Measurements from ENCODE around the gene RAMACL.
"Not testable (repeated sequence)": the region's sequence is repeated elsewhere in the genome, so short reads cannot be mapped to it uniquely, and the experiment has no call there.

Gene RAMACL

DNA sequence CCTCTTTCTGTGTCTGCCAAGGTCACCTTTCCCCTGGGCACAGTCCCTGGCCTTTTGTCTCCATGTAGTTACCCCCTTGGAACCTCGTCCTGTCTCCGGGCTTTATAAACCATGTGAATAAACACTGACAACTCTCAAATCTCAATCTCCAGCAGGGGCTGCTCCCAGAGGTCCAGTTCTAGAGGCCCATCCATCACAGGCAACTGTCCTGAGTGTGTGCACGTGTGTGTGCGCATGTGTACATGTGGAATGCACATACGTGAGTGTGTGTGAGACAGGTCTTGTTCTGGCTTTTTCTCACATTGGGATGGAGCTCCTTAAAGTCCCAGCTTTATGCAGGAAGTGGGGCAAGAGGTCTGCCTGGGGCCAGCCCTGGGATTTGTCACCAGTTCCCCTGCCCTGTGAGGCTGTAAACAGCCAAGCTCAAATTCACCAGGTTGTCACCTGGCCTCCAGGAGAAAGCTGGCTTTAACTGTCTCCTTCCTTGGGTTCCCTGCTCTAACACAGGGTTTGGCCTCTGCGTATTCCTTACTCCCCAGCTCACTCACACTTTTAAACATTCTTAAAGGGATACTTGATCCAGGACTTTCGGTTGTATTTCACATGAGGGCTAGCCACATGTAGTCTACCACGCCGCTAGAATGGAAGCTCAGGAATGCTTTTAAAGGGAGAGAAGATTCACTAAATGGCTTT lies 42.7 kb downstream of the RAMACL start:
- H3K27ac ChIP-seq (ENCODE audit: low read length), result no peak overlapping the region
- no peaks in the 10 kb centered on the region for H3K9me3 ChIP-seq (ENCODE audit: control insufficient read depth, low read depth, low read length)
- no peak overlapping the region for H3K4me3 ChIP-seq (ENCODE audit: low read length)
- H3K9ac ChIP-seq (ENCODE audit: low read length), result no peak overlapping the region
- no peaks in the 10 kb centered on the region for H3K36me3 ChIP-seq (ENCODE audit: control insufficient read depth, low read depth, low read length)
- H3K4me1 ChIP-seq (ENCODE audit: control insufficient read depth, low read depth, low read length), result peaks cover 20% of the 10 kb centered on the region
- H3K27me3 ChIP-seq (ENCODE audit: control insufficient read depth, insufficient read depth, low read length), result no peaks in the 10 kb centered on the region

GRCh38 chr6:166542580-166542912 lies 43.9 kb downstream of the RAMACL start:
- H3K27me3 ChIP-seq (ENCODE audit: control insufficient read depth, insufficient read depth, low read length), result no peaks in the 10 kb centered on the region
- no peaks in the 10 kb centered on the region for H3K9me3 ChIP-seq (ENCODE audit: control insufficient read depth, low read depth, low read length)
- H3K27ac ChIP-seq (ENCODE audit: low read length), result no peak overlapping the region
- H3K4me3 ChIP-seq (ENCODE audit: low read length), result no peak overlapping the region
- H3K9ac ChIP-seq (ENCODE audit: low read length), result no peak overlapping the region
- H3K36me3 ChIP-seq (ENCODE audit: control insufficient read depth, low read depth, low read length), result no peaks in the 10 kb centered on the region
- peaks cover 20% of the 10 kb centered on the region for H3K4me1 ChIP-seq (ENCODE audit: control insufficient read depth, low read depth, low read length)

- H3K27me3 ChIP-seq (ENCODE audit: control insufficient read depth, insufficient read depth, low read length), result no peaks in the 10 kb centered on the region
- H3K4me3 ChIP-seq (ENCODE audit: low read length), result no peak overlapping the region
- H3K27ac ChIP-seq (ENCODE audit: low read length), result no peak overlapping the region
- H3K9me3 ChIP-seq (ENCODE audit: control insufficient read depth, low read depth, low read length), result no peaks in the 10 kb centered on the region
- no peaks in the 10 kb centered on the region for H3K36me3 ChIP-seq (ENCODE audit: control insufficient read depth, low read depth, low read length)
- peaks cover 20% of the 10 kb centered on the region for H3K4me1 ChIP-seq (ENCODE audit: control insufficient read depth, low read depth, low read length)
- H3K9ac ChIP-seq (ENCODE audit: low read length), result no peak overlapping the region
These were observed 44.5 kb downstream of the RAMACL start for GRCh38 chr6:166541876-166542579.

DNA sequence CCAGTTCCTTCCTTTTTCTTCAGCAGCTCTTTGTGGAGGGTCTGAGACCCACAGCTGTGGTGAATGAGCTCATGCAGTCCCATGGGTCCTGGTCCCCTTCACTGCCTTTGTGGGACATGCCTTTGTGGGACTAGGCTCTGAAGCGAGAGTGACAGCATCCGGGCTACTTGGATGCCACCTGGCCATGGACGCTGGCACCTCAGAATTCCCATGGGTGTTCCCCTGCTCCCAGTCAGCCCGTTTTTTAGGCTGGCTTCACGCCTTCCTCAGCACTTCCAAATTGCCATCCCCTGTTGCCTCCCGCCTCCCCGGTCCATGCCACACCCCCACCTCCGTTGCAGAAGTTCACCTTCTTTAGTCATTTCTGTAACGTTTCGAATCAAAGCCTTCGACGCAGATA lies 45.1 kb downstream of the RAMACL start:
- H3K4me3 ChIP-seq (ENCODE audit: low read length), result no peak overlapping the region
- no peaks in the 10 kb centered on the region for H3K27me3 ChIP-seq (ENCODE audit: control insufficient read depth, insufficient read depth, low read length)
- H3K36me3 ChIP-seq (ENCODE audit: control insufficient read depth, low read depth, low read length), result no peaks in the 10 kb centered on the region
- peaks cover 20% of the 10 kb centered on the region for H3K4me1 ChIP-seq (ENCODE audit: control insufficient read depth, low read depth, low read length)
- no peak overlapping the region for H3K9ac ChIP-seq (ENCODE audit: low read length)
- no peak overlapping the region for H3K27ac ChIP-seq (ENCODE audit: low read length)
- H3K9me3 ChIP-seq (ENCODE audit: control insufficient read depth, low read depth, low read length), result no peaks in the 10 kb centered on the region

- Histone ChIP-seq H3K4me1 (ENCODE audit: control insufficient read depth, low read depth, low read length) (peaks cover 20% of the 10 kb centered on the region), H3K27me3 (ENCODE audit: control insufficient read depth, insufficient read depth, low read length) (no peaks in the 10 kb centered on the region), H3K4me3 (ENCODE audit: low read length) (no peak overlapping the region), H3K27ac (ENCODE audit: low read length) (no peak overlapping the region), H3K9ac (ENCODE audit: low read length) (no peak overlapping the region), H3K36me3 (ENCODE audit: control insufficient read depth, low read depth, low read length) (no peaks in the 10 kb centered on the region), H3K9me3 (ENCODE audit: control insufficient read depth, low read depth, low read length) (no peaks in the 10 kb centered on the region)
These were observed 45.7 kb downstream of the RAMACL start for GRCh38 chr6:166540631-166541331.

- Histone ChIP-seq H3K27ac (ENCODE audit: low read length) (no peak overlapping the region), H3K27me3 (ENCODE audit: control insufficient read depth, insufficient read depth, low read length) (no peaks in the 10 kb centered on the region), H3K36me3 (ENCODE audit: control insufficient read depth, low read depth, low read length) (no peaks in the 10 kb centered on the region)
These were observed 46.9 kb downstream of the RAMACL start for GRCh38 chr6:166539543-166539942.

DNA sequence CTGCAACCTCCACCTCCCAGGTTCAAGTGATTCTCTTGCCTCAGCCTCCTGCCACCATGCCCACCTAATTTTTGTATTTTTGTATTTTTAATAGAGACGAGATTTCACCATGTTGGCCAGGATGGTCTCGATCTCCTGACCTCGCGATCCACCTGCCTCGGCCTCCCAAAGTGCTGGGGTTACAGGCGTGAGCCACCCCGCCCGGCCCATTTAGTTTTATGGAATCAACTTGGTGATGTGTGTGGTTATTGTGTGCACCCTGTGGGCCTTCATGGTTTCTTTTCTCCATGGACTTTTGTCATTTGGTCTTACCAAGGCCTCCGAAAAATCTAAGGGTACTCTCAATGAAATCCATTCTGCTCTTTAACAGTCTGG lies 47.5 kb downstream of the RAMACL start:
- H3K4me3 ChIP-seq (ENCODE audit: low read length); H3K27ac ChIP-seq (ENCODE audit: low read length); H3K36me3 ChIP-seq (ENCODE audit: control insufficient read depth, low read depth, low read length); H3K9ac ChIP-seq (ENCODE audit: low read length); H3K9me3 ChIP-seq (ENCODE audit: control insufficient read depth, low read depth, low read length); H3K27me3 ChIP-seq (ENCODE audit: control insufficient read depth, insufficient read depth, low read length): not testable (repeated sequence)
- peaks cover 20% of the 10 kb centered on the region for H3K4me1 ChIP-seq (ENCODE audit: control insufficient read depth, low read depth, low read length)

More at GRCh38 chr6:166539543-166539942, 46.9 kb downstream of the RAMACL start:
- Histone ChIP-seq H3K4me1 (ENCODE audit: control insufficient read depth, low read depth, low read length) (peaks cover 20% of the 10 kb centered on the region), H3K9me3 (ENCODE audit: control insufficient read depth, low read depth, low read length) (no peaks in the 10 kb centered on the region), H3K4me3 (ENCODE audit: low read length) (no peak overlapping the region), H3K9ac (ENCODE audit: low read length) (no peak overlapping the region)

- peaks cover 20% of the 10 kb centered on the region for H3K4me1 ChIP-seq (ENCODE audit: control insufficient read depth, low read depth, low read length)
- H3K9ac ChIP-seq (ENCODE audit: low read length), result no peak overlapping the region
- H3K27me3 ChIP-seq (ENCODE audit: control insufficient read depth, insufficient read depth, low read length), result no peaks in the 10 kb centered on the region
- H3K27ac ChIP-seq (ENCODE audit: low read length), result no peak overlapping the region
- H3K4me3 ChIP-seq (ENCODE audit: low read length), result no peak overlapping the region
- no peaks in the 10 kb centered on the region for H3K9me3 ChIP-seq (ENCODE audit: control insufficient read depth, low read depth, low read length)
- no peaks in the 10 kb centered on the region for H3K36me3 ChIP-seq (ENCODE audit: control insufficient read depth, low read depth, low read length)
These were observed 48.0 kb downstream of the RAMACL start for GRCh38 chr6:166538297-166539010.

DNA sequence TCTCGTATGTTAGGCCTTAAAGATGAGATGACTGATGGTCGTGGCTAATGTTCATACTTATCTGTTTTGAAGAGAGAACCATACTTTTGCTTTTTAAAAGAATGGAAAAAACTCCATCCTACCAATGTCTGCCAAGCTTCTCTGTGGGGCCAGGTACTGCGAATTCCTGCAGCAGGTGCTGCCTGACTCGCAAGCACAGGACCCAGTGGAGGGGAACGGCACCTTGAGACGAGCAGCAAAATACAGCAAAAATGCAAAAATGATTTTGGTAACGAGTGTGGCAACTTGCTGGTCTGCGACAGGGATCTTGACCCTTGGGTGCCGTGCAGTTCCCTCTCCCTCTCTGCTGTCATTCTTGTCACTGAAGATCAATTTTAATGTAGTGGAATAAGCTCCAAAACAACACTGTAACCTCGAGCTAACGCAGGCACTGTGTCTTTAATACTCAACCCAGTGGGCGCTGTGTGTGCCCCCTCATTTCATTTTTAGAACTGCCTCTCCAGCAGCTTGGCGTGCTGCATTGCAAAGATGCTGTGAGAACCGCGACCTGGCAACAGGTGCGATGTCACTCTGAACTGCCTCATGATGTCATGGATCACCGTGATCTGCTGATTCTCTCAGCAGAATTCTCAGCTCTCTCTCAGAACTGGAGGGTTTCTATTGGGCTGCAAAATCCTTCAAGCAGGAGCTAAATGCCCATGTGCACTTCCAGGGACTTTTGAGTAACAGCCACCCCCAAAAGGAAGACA lies 51.6 kb downstream of the RAMACL start:
- Histone ChIP-seq H3K27ac (ENCODE audit: low read length) (no peak overlapping the region), H3K27me3 (ENCODE audit: control insufficient read depth, insufficient read depth, low read length) (no peaks in the 10 kb centered on the region), H3K4me1 (ENCODE audit: control insufficient read depth, low read depth, low read length) (peaks cover 4% of the 10 kb centered on the region), H3K9ac (ENCODE audit: low read length) (no peak overlapping the region), H3K9me3 (ENCODE audit: control insufficient read depth, low read depth, low read length) (no peaks in the 10 kb centered on the region), H3K36me3 (ENCODE audit: control insufficient read depth, low read depth, low read length) (no peaks in the 10 kb centered on the region), H3K4me3 (ENCODE audit: low read length) (no peak overlapping the region)

- H3K4me1 ChIP-seq (ENCODE audit: control insufficient read depth, low read depth, low read length), result no peaks in the 10 kb centered on the region
- no peak overlapping the region for H3K4me3 ChIP-seq (ENCODE audit: low read length)
- H3K27me3 ChIP-seq (ENCODE audit: control insufficient read depth, insufficient read depth, low read length), result no peaks in the 10 kb centered on the region
- no peak overlapping the region for H3K9ac ChIP-seq (ENCODE audit: low read length)
- no peak overlapping the region for H3K27ac ChIP-seq (ENCODE audit: low read length)
- H3K36me3 ChIP-seq (ENCODE audit: control insufficient read depth, low read depth, low read length), result no peaks in the 10 kb centered on the region
- H3K9me3 ChIP-seq (ENCODE audit: control insufficient read depth, low read depth, low read length), result no peaks in the 10 kb centered on the region
These were observed 53.2 kb downstream of the RAMACL start for GRCh38 chr6:166533205-166533824.
